ENCODE measurements around the gene ABHD6.

ABHD6 gene

GRCh38 chr3:58342676-58343075 is 105.1 kb downstream of the ABHD6 start:
- no peak for DNase-seq (ENCODE audit: extremely low read depth, insufficient read length)
- H3K27me3 ChIP-seq (replicated peaks; ENCODE audit: control insufficient read depth, insufficient read depth, low read length): no peaks in the 10 kb centered on the region
- no peak overlapping the region for H3K4me3 ChIP-seq (replicated peaks; ENCODE audit: low read depth, low read length)
- no peak for TF ChIP-seq CTCF (IDR thresholded peaks at IDR 0.05; ENCODE audit: insufficient read depth, low read length, poor library complexity, severe bottlenecking)
- H3K36me3 ChIP-seq (ENCODE audit: control insufficient read depth, insufficient read depth, low read length): no peaks in the 10 kb centered on the region

Data from GM06990 (cell line).